Astrocyte (in vitro differentiated cells and primary cell): ENCODE results near the gene SH2D7.

Source experiments
- EZH2 ChIP-seq: IDR thresholded peaks from 2 replicates; pipeline ENCODE4 v1.6.1; 2012; ENCODE audit warnings: mild to moderate bottlenecking, low read length, inconsistent platforms; ENCODE audit not compliant: insufficient read depth
- TF ChIP-seq, protein P1 (sequence below): IDR thresholded peaks from 2 replicates; pipeline ENCODE4 v1.5.1; 2011; ENCODE audit warnings: low read depth, mild to moderate bottlenecking, inconsistent platforms, low read length, moderate library complexity; ENCODE audit not compliant: insufficient read depth

DNA sequence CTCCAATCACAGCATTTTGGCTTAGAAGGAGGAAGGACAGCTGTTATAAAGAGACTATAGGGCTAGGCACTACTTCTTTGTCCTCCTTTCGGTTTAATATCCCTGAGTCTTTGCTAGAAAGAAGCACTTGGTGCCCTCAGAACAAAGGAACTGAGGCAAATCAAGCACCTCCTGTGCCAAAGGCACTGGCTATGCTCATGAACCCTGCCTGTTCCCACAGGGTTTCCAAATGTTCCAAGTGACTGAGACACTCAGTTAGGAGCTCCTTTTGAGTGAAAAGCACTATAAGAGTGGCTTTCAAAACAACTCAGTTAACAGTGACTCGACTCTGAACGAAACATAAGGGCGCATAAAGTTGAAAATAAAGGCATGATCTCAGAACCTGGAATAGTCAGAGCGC lies 39.8 kb upstream of the SH2D7 start:
- TF ChIP-seq EZH2 = no peak
- TF ChIP-seq, protein P1, sequence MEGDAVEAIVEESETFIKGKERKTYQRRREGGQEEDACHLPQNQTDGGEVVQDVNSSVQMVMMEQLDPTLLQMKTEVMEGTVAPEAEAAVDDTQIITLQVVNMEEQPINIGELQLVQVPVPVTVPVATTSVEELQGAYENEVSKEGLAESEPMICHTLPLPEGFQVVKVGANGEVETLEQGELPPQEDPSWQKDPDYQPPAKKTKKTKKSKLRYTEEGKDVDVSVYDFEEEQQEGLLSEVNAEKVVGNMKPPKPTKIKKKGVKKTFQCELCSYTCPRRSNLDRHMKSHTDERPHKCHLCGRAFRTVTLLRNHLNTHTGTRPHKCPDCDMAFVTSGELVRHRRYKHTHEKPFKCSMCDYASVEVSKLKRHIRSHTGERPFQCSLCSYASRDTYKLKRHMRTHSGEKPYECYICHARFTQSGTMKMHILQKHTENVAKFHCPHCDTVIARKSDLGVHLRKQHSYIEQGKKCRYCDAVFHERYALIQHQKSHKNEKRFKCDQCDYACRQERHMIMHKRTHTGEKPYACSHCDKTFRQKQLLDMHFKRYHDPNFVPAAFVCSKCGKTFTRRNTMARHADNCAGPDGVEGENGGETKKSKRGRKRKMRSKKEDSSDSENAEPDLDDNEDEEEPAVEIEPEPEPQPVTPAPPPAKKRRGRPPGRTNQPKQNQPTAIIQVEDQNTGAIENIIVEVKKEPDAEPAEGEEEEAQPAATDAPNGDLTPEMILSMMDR = no peak
